DOHH2 (cell line): ENCODE results near the gene SLC16A6.

Source experiments
- CTCF ChIP-seq: fragments of 200-600 bp; sonication (generic); IDR thresholded peaks from one replicate; pipeline ENCODE4 v1.5.1; 2014; ENCODE audit warnings: antibody characterized with exemption, mild to moderate bottlenecking, low read depth, low read length; ENCODE audit not compliant: poor library complexity, severe bottlenecking
- EZH2phosphoT487 ChIP-seq: fragments of 200-600 bp; sonication (generic); IDR thresholded peaks from 2 replicates; pipeline ENCODE4 v1.6.1; 2017; ENCODE audit warnings: borderline replicate concordance, mild to moderate bottlenecking, antibody characterized with exemption, low read length, moderate library complexity, mixed read lengths

- TF ChIP-seq CTCF (no peak), EZH2phosphoT487 (no peak)
Observed at GRCh38 chr17:68248891-68249290, 42.0 kb downstream of the SLC16A6 start.
